Brain microvascular endothelial cell (primary cell): ENCODE data around the gene TMEM151B.
A peak's percentile ranks its signal among the peaks of the same experiment; 100 is the strongest.

Experiments used
- DNase-seq: peaks from one replicate; pipeline ENCODE4 v3.0.0-alpha.2; 2020
- H3K27ac ChIP-seq: fragments of 250-450 bp; sonication (Bioruptor Pico); 2 replicates; pipeline ENCODE4 v1.5.1; 2020; ENCODE audit warnings: mild to moderate bottlenecking, moderate library complexity
- H3K27me3 ChIP-seq: fragments of 250-450 bp; sonication (Bioruptor Pico); replicated peaks from 2 replicates; pipeline ENCODE4 v1.5.1; 2020; ENCODE audit warnings: mild to moderate bottlenecking
- H3K36me3 ChIP-seq: fragments of 250-450 bp; sonication (Bioruptor Pico); replicated peaks from 2 replicates; pipeline ENCODE4 v1.5.1; 2020; ENCODE audit warnings: mild to moderate bottlenecking
- H3K4me3 ChIP-seq: 2 replicates; pipeline ENCODE4 v1.5.1; 2011; ENCODE audit warnings: low read depth, mild to moderate bottlenecking, control low read depth, low read length, moderate library complexity
- CTCF ChIP-seq: IDR thresholded peaks from 2 replicates; pipeline ENCODE4 v1.5.1; 2011; ENCODE audit warnings: low read depth, mild to moderate bottlenecking, moderate library complexity, low read length, control low read depth, inconsistent platforms; ENCODE audit errors: missing control alignments
- in situ Hi-C: cut with HindIII; loops from 2 replicates; pipeline ENCODE4 v1.10.0; 2017; ENCODE audit warnings: low sequenced_read_pairs, low pct_ligation_motif_present

TMEM151B gene

DNA sequence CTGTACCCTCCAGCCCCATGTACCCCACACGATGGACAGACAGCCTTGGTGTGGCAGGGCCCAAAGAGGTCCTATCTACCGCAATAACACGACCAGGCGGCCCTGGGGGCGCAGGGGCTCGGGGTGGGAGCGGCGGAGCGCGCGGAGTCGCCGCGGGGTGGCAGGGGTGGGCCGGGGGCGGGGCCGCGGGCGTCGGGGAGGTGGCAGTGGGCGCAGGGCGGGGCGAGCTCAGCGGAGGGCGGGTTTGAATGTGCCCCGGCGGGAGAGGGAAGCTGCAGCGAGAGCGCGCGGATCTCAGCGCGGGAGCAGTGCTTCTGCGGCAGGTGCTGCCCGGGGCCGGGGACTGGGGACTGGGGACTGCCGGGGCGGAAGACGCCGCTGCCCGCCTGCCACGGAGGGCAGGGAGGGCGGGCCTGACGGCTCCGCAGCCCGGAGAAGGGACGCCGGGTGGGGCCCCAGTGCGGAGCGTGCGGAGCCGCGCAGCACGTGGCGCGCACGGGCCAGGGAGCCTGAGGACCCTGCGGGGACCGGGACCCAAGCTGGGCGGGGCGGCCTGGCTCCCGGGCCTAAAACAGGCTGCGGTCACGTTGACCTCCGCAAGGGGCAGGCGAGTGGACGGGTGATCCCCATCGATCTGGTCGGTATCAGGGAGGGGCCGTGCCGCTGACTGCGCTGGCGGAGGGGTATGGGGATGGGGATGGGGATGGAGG lies 46.8 kb upstream of the TMEM151B start, which contains the start of gene SLC29A1:
SLC29A1 (plus strand) TSS at position 277 of the 710 bp plus-strand sequence. CDS start 3,719 bp downstream, outside the sequence.
- in situ Hi-C loops = no loop called here
- Histone ChIP-seq H3K27ac (no peak within 1 kb of the TSS), H3K27me3 (no peaks in the 10 kb centered on the region), H3K4me3 (peak within 1 kb of the TSS; percentile 51), H3K36me3 (no peaks in the 10 kb centered on the region)
- peak; percentile 10 for TF ChIP-seq CTCF
- no peak for DNase-seq

DNA sequence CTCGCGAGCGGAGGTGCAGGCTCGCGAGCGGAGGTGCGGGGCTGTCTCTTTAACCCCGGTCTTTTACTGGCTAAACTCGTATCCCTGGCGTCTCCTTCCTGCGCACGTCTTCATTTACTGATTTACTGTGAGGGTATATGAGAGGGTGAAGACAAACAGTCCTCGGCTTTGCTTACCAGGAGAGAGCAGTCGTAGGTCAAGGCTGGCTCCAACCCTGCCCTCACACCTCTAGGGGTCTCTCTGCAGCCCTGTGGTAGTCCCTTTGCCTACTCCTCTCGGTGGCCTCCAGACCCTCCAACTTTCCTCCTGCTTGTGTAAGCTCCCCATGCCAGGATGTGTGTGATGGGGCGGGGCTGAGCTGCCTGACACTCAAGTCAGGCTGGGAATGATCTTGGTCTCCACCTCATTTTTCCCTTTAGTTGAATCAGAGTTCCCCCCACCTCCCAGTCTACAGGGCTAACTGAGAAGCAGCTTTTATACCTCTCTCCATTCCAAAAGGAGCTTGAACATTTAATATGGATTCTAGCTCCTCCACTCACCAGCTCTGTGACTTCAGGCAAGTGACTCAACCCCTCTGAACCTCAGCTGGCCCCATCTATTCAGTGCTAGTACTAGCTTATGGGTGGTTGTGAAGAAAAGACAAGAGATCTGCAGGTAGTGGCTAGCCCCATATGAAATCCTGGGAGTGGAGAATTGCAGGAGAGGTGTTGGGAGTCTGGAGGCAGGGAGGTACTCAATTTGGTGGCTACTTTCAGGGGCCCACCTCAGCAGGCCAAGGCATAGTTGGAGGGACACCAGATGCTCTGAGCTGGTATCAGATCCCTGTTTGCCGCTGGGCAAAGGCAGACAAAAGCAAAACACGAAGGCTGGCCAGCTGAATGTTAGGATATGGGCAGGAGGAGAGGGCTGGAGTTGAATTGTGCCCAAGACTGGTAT lies 46.0 kb upstream of the TMEM151B start:
- Histone ChIP-seq H3K27ac (no peak overlapping the region), H3K36me3 (no peaks in the 10 kb centered on the region), H3K4me3 (peak overlapping the region; percentile 51), H3K27me3 (no peaks in the 10 kb centered on the region)
- no peak for TF ChIP-seq CTCF
- DNase-seq = no peak
- in situ Hi-C loops = no loop called here

DNA sequence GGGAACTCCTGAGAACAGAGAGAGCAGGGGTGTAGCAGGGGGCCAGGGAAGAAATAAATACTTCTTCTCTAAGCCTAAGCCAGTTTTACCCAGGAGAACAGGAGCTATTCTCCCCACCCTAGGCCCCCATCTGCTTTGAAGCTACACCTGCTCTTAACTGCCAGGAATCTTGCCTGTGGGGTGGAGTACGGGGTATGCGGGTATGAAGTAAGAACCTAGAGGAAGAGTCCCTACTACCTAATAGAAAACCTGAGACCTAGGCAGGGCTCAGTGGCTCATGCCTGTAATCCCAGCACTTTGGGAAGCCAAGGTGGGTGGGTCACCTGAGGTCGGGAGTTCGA lies 45.3 kb upstream of the TMEM151B start:
- no peak overlapping the region for H3K27ac ChIP-seq
- TF ChIP-seq CTCF = no peak
- no peak overlapping the region for H3K4me3 ChIP-seq
- H3K27me3 ChIP-seq = no peaks in the 10 kb centered on the region
- H3K36me3 ChIP-seq = no peaks in the 10 kb centered on the region
- in situ Hi-C loops = no loop called here
- no peak for DNase-seq

GRCh38 chr6:44225579-44226325 lies 44.5 kb upstream of the TMEM151B start:
- DNase-seq = no peak
- in situ Hi-C loops = no loop called here
- Histone ChIP-seq H3K27me3 (no peaks in the 10 kb centered on the region), H3K4me3 (no peak overlapping the region), H3K27ac (no peak overlapping the region), H3K36me3 (no peaks in the 10 kb centered on the region)
- no peak for TF ChIP-seq CTCF

DNA sequence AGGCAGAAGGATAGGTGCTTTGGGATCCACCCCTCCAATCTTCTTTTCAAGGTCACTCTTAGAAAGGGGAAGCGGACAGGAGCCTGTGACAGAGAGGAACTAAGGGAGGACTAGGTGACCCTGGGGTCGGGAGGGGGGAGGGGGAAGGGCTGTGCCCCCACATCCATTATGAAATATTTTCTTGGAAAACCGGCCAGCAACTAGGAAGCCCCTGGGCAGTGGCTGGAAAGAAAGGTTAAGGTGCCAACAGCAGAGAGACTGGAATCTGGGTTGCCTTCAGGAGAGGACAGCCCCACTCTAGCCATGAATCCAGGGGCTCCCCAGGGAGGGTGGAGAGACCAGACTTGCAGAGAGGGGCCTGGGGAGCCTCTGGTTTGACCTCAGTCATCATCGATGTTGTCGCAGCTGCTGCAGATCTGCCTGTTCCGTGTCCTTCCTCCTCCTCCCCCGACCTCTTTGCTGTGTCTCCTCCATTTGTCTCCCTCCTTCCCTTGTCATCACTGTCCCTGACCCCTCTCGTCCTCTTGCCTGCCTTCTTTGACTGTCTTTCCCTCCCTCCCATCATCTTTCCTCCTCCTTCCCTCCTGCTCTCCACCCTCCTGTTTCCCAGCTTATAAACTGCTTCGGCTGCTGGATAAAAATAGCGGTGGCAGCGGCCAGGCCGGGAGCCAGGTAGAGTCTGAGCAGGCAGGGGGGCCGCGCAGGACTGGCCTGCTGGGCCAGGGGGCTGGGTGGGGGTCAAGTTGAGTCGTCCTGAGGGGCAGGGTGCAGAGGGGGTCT lies 43.7 kb upstream of the TMEM151B start:
- no peak overlapping the region for H3K27ac ChIP-seq

More for the DNA sequence above, 43.7 kb upstream of the TMEM151B start:
- in situ Hi-C loops = no loop called here
- DNase-seq = no peak
- H3K27me3 ChIP-seq = no peaks in the 10 kb centered on the region
- no peak for TF ChIP-seq CTCF
- no peaks in the 10 kb centered on the region for H3K36me3 ChIP-seq
- no peak overlapping the region for H3K4me3 ChIP-seq
